Retinal pigment epithelial cell (primary cell): ENCODE data around the gene NR6A1.

Experiments used
- DNase-seq: peaks from one replicate; pipeline ENCODE4 v3.0.0-alpha.2; 2010; ENCODE audit warnings: low read depth
- H3K4me3 ChIP-seq: 2 replicates; pipeline ENCODE4 v1.5.1; 2011; ENCODE audit warnings: mild to moderate bottlenecking, low read length, control low read depth, moderate library complexity
- TF ChIP-seq, protein P1 (sequence below): conservative IDR thresholded peaks from 2 replicates; pipeline ENCODE4 v1.5.1; 2011; ENCODE audit warnings: low read depth, low read length, control low read depth, inconsistent platforms

Gene NR6A1

DNA sequence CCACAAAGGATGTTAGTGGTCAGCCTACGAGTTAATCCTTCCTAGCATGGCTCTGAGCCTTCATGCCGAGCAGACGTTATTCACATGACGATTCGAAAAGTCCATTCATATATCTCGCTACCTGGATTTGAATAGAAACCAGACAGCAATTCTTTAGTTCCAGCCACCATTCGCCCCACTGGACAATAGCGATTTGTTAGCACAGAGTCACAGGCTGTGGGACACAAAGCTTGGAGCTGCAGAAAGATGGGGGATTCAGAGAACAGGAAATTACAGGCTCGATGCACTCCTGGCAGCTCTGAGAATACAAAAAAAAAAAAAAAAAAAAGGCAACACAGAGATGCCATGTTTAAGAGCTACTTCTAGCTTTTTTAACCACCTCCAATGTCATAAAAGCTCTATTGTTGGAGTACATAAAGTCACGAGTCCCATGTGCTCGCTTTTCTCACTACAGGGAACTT, 110.7 kb downstream of the NR6A1 start:
- H3K4me3 ChIP-seq: peak overlapping the region; percentile 79
- peak; percentile 91 for DNase-seq
- TF ChIP-seq, protein P1, sequence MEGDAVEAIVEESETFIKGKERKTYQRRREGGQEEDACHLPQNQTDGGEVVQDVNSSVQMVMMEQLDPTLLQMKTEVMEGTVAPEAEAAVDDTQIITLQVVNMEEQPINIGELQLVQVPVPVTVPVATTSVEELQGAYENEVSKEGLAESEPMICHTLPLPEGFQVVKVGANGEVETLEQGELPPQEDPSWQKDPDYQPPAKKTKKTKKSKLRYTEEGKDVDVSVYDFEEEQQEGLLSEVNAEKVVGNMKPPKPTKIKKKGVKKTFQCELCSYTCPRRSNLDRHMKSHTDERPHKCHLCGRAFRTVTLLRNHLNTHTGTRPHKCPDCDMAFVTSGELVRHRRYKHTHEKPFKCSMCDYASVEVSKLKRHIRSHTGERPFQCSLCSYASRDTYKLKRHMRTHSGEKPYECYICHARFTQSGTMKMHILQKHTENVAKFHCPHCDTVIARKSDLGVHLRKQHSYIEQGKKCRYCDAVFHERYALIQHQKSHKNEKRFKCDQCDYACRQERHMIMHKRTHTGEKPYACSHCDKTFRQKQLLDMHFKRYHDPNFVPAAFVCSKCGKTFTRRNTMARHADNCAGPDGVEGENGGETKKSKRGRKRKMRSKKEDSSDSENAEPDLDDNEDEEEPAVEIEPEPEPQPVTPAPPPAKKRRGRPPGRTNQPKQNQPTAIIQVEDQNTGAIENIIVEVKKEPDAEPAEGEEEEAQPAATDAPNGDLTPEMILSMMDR: no peak

DNA sequence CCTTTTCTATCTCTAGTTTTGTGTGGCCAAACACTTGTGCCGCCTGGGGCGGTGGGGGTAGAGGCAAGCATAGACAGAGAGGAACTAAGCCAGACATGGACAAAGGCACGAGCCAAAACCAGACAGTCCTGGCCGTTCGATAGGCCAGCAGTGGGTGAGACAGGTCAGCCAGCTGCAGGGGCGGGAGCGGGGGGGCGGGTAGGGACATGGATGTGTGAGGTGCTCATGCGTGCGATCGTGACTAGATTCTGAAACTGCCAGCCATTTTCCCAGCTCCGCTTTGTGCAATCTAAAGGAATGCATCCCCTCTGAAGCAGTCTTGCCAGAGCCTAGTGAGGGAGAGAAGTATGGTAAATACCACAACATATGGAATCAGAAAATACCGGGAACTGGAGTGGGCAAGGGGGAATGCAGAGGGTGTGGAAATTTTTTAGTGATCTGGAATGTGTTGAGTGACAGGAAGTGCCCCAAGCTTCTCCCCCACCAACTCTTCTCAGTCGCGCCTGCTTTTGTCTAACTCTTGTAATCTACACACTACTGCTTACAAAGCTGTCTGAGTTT, 111.9 kb downstream of the NR6A1 start:
- peak; percentile 60 for DNase-seq
- peak overlapping the region; percentile 79 for H3K4me3 ChIP-seq
- TF ChIP-seq, protein P1: no peak

DNA sequence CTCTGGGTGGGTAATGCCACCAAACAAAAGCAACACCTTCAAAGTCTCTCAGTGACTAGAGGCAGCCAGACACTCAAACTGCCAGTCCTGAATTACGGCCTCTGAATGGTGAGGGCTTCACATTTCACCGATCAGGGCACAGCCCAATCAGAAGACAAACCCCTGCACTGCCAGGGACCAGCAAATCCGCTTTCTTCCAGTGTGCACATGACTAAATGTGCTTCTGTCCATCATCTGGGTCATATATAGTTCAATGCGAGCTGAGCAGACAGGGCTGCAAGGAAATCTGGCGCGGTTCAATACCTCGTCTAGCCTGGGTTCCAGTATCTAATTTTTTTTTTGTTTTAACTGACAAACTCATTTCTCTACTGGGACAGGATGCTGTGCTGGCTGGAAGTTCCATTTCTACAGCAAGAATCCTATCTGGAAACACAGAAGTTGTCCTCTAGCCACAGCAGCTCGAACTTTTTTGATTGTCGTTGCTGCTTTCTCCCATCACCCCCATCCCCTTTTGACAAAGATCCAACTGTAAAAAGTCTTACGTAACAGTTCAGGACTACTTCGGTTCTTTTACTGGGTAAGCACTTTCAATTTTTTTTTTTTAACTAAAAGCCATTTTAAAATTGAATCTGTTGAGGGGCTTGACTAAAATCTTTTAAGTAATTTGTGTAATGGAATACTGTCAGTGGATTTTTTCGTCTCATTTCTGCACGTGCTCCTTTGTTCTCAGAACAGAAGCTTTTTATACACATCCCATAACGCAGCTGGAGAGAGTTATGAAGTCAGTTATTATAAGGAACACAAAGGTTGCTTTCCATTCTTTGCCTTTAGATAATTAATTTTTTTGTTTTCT, 112.7 kb downstream of the NR6A1 start:
- H3K4me3 ChIP-seq: peak overlapping the region; percentile 79
- TF ChIP-seq, protein P1: no peak
- DNase-seq: peak; percentile 97

DNA sequence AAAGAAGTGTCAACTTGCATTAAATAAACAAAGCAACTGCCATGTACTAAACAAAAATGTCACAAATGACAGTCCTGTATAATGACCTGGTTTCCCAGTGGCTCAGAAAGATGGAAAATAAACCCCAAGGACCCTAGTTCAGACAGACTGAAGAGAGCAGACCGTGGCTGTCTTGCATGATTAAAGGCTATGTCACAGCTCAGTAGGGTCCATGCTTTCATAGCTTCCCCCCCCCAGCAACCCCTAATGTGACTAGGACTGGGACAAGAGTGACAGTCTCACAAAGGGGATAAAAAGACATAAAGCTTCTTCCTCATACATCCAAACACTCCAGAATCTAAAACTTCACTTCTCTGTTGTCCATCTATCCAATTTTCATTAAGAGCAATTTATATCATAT, 113.6 kb downstream of the NR6A1 start:
- TF ChIP-seq, protein P1: no peak
- DNase-seq: no peak
- no peak overlapping the region for H3K4me3 ChIP-seq

DNA sequence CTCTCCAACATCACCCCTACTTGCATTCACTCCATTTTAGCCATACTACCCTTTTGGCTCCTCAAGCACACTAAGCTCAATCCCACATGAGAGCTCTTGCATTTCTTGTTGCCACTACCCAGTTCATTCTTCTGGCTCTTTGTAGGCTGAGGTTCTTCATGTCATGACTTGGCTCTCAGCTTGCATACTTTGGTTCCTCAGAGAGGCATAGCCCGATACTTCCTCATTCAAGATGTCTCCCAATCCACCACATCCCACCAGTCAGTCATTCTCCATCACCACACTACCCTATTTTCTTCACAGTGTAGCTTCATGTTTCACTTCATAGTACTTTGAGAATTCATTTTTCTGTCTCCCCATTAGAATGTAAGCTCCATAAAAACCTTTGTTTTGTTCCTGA, 116.7 kb downstream of the NR6A1 start:
- DNase-seq: no peak
- TF ChIP-seq, protein P1: no peak
- no peak overlapping the region for H3K4me3 ChIP-seq

DNA sequence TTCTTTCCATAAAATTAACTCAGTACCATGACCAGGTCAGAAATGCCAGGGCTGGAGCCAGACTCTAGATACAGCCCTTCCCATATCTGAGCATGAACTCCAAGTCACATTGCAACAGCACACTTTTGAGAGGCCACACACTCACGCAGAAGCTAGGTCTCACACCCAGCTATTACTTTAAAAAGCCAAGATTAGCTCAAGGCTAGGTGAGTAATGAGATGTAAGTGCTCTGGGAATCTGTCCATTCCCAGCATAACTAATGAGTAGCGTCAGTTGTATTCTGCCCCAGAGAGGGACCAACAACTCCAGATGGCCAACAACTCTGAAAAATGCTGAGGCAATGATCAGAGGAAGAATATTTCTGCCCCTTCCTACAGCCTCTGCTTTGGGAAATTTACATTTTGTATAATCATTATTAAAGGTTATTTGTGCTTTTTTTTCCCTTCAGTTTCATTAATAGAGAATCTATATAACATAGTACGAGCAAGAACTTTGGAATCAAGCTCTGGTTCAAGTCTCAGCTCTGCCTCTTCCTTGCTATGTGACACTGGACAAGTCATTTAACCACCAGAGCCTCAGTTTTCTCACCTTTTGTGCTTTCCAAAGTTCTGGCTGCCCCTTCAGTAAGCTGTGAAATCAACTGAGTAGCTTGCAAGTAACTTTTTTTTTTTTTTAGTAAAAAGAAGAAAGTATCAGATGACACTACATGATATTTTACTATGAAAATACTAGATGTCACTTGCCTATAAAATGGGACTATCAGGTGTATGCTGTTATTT, 118.3 kb downstream of the NR6A1 start:
- peak; percentile 71 for DNase-seq
- TF ChIP-seq, protein P1: no peak
- H3K4me3 ChIP-seq: no peak overlapping the region
